K562 treated with DMSO at 1 percent for 24 hours (cell line): Measurements from ENCODE around the gene MLH1. TPM values are rescaled to one million over a fixed set of nuclear protein-coding genes. Genes with fewer than 3 reads are reported as not detected.

Experiments
- total RNA-seq: library from RNA; unstranded; fragments of 300-600 nt; gene quantifications from 2 replicates; pipeline ENCODE4 v1.2.3, GENCODE V29; 2022; ENCODE audit warnings: low read depth; ENCODE audit not compliant: insufficient read depth

MLH1 gene
- total RNA-seq, result 44.4 and 48.3 TPM in 2 replicates

DNA sequence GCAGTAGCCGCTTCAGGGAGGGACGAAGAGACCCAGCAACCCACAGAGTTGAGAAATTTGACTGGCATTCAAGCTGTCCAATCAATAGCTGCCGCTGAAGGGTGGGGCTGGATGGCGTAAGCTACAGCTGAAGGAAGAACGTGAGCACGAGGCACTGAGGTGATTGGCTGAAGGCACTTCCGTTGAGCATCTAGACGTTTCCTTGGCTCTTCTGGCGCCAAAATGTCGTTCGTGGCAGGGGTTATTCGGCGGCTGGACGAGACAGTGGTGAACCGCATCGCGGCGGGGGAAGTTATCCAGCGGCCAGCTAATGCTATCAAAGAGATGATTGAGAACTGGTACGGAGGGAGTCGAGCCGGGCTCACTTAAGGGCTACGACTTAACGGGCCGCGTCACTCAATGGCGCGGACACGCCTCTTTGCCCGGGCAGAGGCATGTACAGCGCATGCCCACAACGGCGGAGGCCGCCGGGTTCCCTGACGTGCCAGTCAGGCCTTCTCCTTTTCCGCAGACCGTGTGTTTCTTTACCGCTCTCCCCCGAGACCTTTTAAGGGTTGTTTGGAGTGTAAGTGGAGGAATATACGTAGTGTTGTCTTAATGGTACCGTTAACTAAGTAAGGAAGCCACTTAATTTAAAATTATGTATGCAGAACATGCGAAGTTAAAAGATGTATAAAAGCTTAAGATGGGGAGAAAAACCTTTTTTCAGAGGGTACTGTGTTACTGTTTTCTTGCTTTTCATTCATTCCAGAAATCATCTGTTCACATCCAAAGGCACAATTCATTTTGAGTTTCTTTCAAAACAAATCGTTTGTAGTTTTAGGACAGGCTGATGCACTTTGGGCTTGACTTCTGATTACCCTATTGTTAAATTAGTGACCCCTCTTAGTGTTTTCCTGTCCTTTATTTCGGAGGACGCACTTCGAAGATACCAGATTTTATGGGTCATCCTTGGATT lies at the start of gene MLH1:
MLH1 (plus strand) TSS at position 193 of the 958 bp plus-strand sequence; CDS start at position 223, 30 bp downstream.

DNA sequence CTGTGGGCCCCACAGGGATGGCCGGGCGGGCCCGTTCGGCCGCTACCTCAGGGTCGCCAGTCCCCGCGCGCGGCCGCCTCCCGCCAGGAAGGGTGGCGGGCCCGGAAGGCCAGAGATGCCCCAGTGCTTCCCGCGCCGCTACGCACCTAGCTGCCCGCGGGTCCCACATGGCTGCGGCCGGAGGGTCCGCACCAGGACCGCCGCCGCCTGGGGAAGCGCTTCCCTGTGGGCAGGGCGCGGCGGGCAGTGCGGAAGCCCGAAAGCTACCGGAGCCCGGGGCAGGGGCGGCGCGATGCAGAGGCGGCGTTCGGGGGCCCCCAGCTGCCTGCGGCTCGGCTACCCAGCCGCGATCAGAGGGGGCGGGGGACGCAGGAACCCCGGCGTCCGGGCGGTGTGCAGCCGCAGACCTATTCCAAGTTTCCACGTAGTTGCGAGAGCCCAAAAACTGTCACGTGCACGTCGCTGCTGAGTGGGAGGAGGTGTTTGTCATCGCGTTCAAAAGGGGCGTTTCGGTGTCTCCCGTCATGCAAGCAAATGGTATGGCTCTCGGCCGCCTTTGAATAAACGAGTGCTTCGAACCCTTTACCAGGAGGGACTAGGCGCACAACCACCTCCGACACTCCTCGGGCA lies 48.6 kb upstream of the MLH1 start, which contains the start of gene TRANK1:
TRANK1 (minus strand) TSS at position 414 of the 630 bp plus-strand sequence; CDS start at position 169, 245 bp downstream.

DNA sequence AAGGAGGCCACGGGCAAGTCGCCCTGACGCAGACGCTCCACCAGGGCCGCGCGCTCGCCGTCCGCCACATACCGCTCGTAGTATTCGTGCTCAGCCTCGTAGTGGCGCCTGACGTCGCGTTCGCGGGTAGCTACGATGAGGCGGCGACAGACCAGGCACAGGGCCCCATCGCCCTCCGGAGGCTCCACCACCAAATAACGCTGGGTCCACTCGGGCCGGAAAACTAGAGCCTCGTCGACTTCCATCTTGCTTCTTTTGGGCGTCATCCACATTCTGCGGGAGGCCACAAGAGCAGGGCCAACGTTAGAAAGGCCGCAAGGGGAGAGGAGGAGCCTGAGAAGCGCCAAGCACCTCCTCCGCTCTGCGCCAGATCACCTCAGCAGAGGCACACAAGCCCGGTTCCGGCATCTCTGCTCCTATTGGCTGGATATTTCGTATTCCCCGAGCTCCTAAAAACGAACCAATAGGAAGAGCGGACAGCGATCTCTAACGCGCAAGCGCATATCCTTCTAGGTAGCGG lies 452 bp upstream of the MLH1 start, which contains the start of gene EPM2AIP1:
EPM2AIP1 (minus strand) TSS at position 326 of the 520 bp plus-strand sequence; CDS start at position 272, 54 bp downstream.

Other genes starting within 250 kb of the MLH1 start
- gene DCLK3, start 229.0 kb upstream of the MLH1 start, total RNA-seq, result not detected in 2 replicates
- gene TRANK1, start 48.5 kb upstream of the MLH1 start, total RNA-seq, result 6.6 and 11.0 TPM in 2 replicates
- gene EPM2AIP1, start 387 bp upstream of the MLH1 start, total RNA-seq, result 7.8 and 9.3 TPM in 2 replicates
- 35.7 and 39.9 TPM in 2 replicates for gene LRRFIP2, start 181.1 kb downstream of the MLH1 start, total RNA-seq
- gene GOLGA4, start 249.8 kb downstream of the MLH1 start, total RNA-seq, result 16.2 and 18.9 TPM in 2 replicates